Measurements from ENCODE around the gene LMTK2.

DNA sequence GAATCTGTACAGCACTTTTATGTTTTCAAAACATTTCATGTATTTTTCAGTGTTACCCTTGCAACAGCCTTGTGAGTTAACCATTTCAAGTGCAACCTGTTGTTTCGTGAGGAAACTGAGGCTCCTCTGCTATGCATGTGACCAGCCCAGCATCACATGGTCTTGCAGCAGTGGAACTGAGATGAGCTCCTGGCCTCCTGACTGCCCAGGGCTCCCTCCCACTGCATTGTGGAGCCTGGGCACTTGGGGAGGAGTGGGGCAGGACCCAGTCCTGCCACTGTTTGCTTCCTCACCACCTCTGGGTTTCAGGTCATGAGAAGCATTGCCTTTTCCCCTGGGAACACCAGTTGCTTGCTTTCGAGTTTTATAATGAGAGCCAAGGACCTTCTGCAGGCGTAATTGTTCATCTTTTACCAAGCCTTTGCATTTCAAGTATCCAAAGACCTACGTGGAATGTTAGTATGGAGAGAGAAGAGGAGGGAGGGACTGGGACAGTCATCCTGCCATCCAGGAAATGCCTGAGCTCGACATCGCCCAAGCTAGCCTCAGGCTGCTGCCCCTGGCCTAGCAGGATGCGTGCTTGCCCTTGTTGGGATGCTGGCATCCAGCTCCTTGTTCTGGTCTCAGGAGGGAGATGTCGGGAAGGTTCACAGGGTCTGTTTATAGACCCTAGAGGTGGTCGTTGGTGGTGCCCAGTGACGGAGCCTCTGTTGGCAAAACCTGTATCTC, 72.3 kb downstream of the LMTK2 start:
- no peak for TF ChIP-seq EZH2 (IDR thresholded peaks at IDR 0.05; ENCODE audit: insufficient read depth, poor library complexity, severe bottlenecking)
- no peak for TF ChIP-seq EZH2phosphoT487 (IDR thresholded peaks at IDR 0.05; ENCODE audit: insufficient read depth, low read depth)
